Measurements from ENCODE around the gene MYOM3. TPM values are rescaled to one million over a fixed set of nuclear protein-coding genes. Genes with fewer than 3 reads are reported as not detected.

Gene MYOM3
- total RNA-seq, 1 donor from 2014 or later = not detected

GRCh38 chr1:24105368-24106160, 6.4 kb downstream of the MYOM3 start:
- Mint-ChIP-seq H3K4me3 (no peak overlapping the region), H3K9me3 (no peaks in the 10 kb centered on the region), H3K27ac (no peak overlapping the region), H3K4me1 (ENCODE audit: low read depth) (no peaks in the 10 kb centered on the region), H3K36me3 (ENCODE audit: low read depth) (no peaks in the 10 kb centered on the region), H3K27me3 (ENCODE audit: insufficient read depth) (no peaks in the 10 kb centered on the region)
- intact Hi-C loops (cut with micrococcal nuclease) = no loop called here
- no peak for DNase-seq (ENCODE audit: low spot score)

GRCh38 chr1:24104854-24105253, 7.1 kb downstream of the MYOM3 start:
- no peaks in the 10 kb centered on the region for H3K4me1 Mint-ChIP-seq (ENCODE audit: low read depth)
- intact Hi-C loops (cut with micrococcal nuclease) = no loop called here
- no peaks in the 10 kb centered on the region for H3K9me3 Mint-ChIP-seq
- no peak overlapping the region for H3K4me3 Mint-ChIP-seq
- DNase-seq (ENCODE audit: low spot score) = no peak
- H3K27me3 Mint-ChIP-seq (ENCODE audit: insufficient read depth) = no peaks in the 10 kb centered on the region
- no peak overlapping the region for H3K27ac Mint-ChIP-seq
- no peaks in the 10 kb centered on the region for H3K36me3 Mint-ChIP-seq (ENCODE audit: low read depth)

GRCh38 chr1:24103879-24104278, 8.1 kb downstream of the MYOM3 start:
- Mint-ChIP-seq H3K27ac (no peak overlapping the region), H3K9me3 (no peaks in the 10 kb centered on the region), H3K4me3 (no peak overlapping the region), H3K36me3 (ENCODE audit: low read depth) (no peaks in the 10 kb centered on the region), H3K27me3 (ENCODE audit: insufficient read depth) (no peaks in the 10 kb centered on the region), H3K4me1 (ENCODE audit: low read depth) (no peaks in the 10 kb centered on the region)
- intact Hi-C loops (cut with micrococcal nuclease) = no loop called here
- DNase-seq (ENCODE audit: low spot score) = no peak

GRCh38 chr1:24103408-24103807, 8.5 kb downstream of the MYOM3 start:
- H3K9me3 Mint-ChIP-seq = no peaks in the 10 kb centered on the region
- H3K4me3 Mint-ChIP-seq = no peak overlapping the region
- DNase-seq (ENCODE audit: low spot score) = no peak
- H3K27ac Mint-ChIP-seq = no peak overlapping the region
- intact Hi-C loops (cut with micrococcal nuclease) = no loop called here
- H3K4me1 Mint-ChIP-seq (ENCODE audit: low read depth) = no peaks in the 10 kb centered on the region
- H3K27me3 Mint-ChIP-seq (ENCODE audit: insufficient read depth) = no peaks in the 10 kb centered on the region
- no peaks in the 10 kb centered on the region for H3K36me3 Mint-ChIP-seq (ENCODE audit: low read depth)

GRCh38 chr1:24102961-24103360, 9.0 kb downstream of the MYOM3 start:
- H3K9me3 Mint-ChIP-seq = no peaks in the 10 kb centered on the region
- intact Hi-C loops (cut with micrococcal nuclease) = no loop called here
- no peaks in the 10 kb centered on the region for H3K27me3 Mint-ChIP-seq (ENCODE audit: insufficient read depth)
- no peaks in the 10 kb centered on the region for H3K36me3 Mint-ChIP-seq (ENCODE audit: low read depth)
- H3K27ac Mint-ChIP-seq = no peak overlapping the region
- DNase-seq (ENCODE audit: low spot score) = no peak
- H3K4me3 Mint-ChIP-seq = no peak overlapping the region
- no peaks in the 10 kb centered on the region for H3K4me1 Mint-ChIP-seq (ENCODE audit: low read depth)

- H3K9me3 Mint-ChIP-seq = no peaks in the 10 kb centered on the region
- H3K4me1 Mint-ChIP-seq (ENCODE audit: low read depth) = no peaks in the 10 kb centered on the region
- H3K36me3 Mint-ChIP-seq (ENCODE audit: low read depth) = no peaks in the 10 kb centered on the region
- no peaks in the 10 kb centered on the region for H3K27me3 Mint-ChIP-seq (ENCODE audit: insufficient read depth)
- DNase-seq (ENCODE audit: low spot score) = no peak
- no peak overlapping the region for H3K4me3 Mint-ChIP-seq
- H3K27ac Mint-ChIP-seq = no peak overlapping the region
- intact Hi-C loops (cut with micrococcal nuclease) = no loop called here
Observed at GRCh38 chr1:24101796-24102586, 9.9 kb downstream of the MYOM3 start.

- Mint-ChIP-seq H3K27me3 (ENCODE audit: insufficient read depth) (no peaks in the 10 kb centered on the region), H3K36me3 (ENCODE audit: low read depth) (no peaks in the 10 kb centered on the region), H3K27ac (no peak overlapping the region), H3K9me3 (no peaks in the 10 kb centered on the region), H3K4me1 (ENCODE audit: low read depth) (no peaks in the 10 kb centered on the region), H3K4me3 (no peak overlapping the region)
- no peak for DNase-seq (ENCODE audit: low spot score)
- intact Hi-C loops (cut with micrococcal nuclease) = no loop called here
Observed at GRCh38 chr1:24100945-24101737, 10.8 kb downstream of the MYOM3 start.

- H3K27ac Mint-ChIP-seq = no peak overlapping the region
- intact Hi-C loops (cut with micrococcal nuclease) = no loop called here
- no peaks in the 10 kb centered on the region for H3K9me3 Mint-ChIP-seq
- peaks cover 1% of the 10 kb centered on the region for H3K27me3 Mint-ChIP-seq (ENCODE audit: insufficient read depth)
- no peak for DNase-seq (ENCODE audit: low spot score)
- no peaks in the 10 kb centered on the region for H3K4me1 Mint-ChIP-seq (ENCODE audit: low read depth)
- no peak overlapping the region for H3K4me3 Mint-ChIP-seq
- no peaks in the 10 kb centered on the region for H3K36me3 Mint-ChIP-seq (ENCODE audit: low read depth)
Observed at GRCh38 chr1:24098943-24099638, 12.8 kb downstream of the MYOM3 start.

GRCh38 chr1:24098102-24098501, 13.8 kb downstream of the MYOM3 start:
- Mint-ChIP-seq H3K27me3 (ENCODE audit: insufficient read depth) (peaks cover 1% of the 10 kb centered on the region), H3K27ac (no peak overlapping the region)
- intact Hi-C loops (cut with micrococcal nuclease) = no loop called here

GRCh38 chr1:24097663-24098062, 14.3 kb downstream of the MYOM3 start:
- H3K4me3 Mint-ChIP-seq = no peak overlapping the region
- H3K9me3 Mint-ChIP-seq = no peaks in the 10 kb centered on the region

More at GRCh38 chr1:24098102-24098501, 13.8 kb downstream of the MYOM3 start:
- no peak for DNase-seq (ENCODE audit: low spot score)
- Mint-ChIP-seq H3K36me3 (ENCODE audit: low read depth) (no peaks in the 10 kb centered on the region), H3K4me1 (ENCODE audit: low read depth) (no peaks in the 10 kb centered on the region), H3K4me3 (no peak overlapping the region), H3K9me3 (no peaks in the 10 kb centered on the region)

GRCh38 chr1:24096739-24097103, 15.2 kb downstream of the MYOM3 start:
- no peaks in the 10 kb centered on the region for H3K36me3 Mint-ChIP-seq (ENCODE audit: low read depth)
- H3K4me3 Mint-ChIP-seq = no peak overlapping the region

More at GRCh38 chr1:24097663-24098062, 14.3 kb downstream of the MYOM3 start:
- no peak for DNase-seq (ENCODE audit: low spot score)
- intact Hi-C loops (cut with micrococcal nuclease) = no loop called here
- H3K4me1 Mint-ChIP-seq (ENCODE audit: low read depth) = no peaks in the 10 kb centered on the region
- H3K36me3 Mint-ChIP-seq (ENCODE audit: low read depth) = no peaks in the 10 kb centered on the region
- H3K27me3 Mint-ChIP-seq (ENCODE audit: insufficient read depth) = peaks cover 1% of the 10 kb centered on the region
- no peak overlapping the region for H3K27ac Mint-ChIP-seq

GRCh38 chr1:24096009-24096738, 15.8 kb downstream of the MYOM3 start:
- intact Hi-C loops (cut with micrococcal nuclease) = no loop called here
- no peaks in the 10 kb centered on the region for H3K9me3 Mint-ChIP-seq
- no peak for DNase-seq (ENCODE audit: low spot score)
- peaks cover 1% of the 10 kb centered on the region for H3K27me3 Mint-ChIP-seq (ENCODE audit: insufficient read depth)
- no peaks in the 10 kb centered on the region for H3K36me3 Mint-ChIP-seq (ENCODE audit: low read depth)
- no peaks in the 10 kb centered on the region for H3K4me1 Mint-ChIP-seq (ENCODE audit: low read depth)
- no peak overlapping the region for H3K4me3 Mint-ChIP-seq
- H3K27ac Mint-ChIP-seq = no peak overlapping the region

More at GRCh38 chr1:24096739-24097103, 15.2 kb downstream of the MYOM3 start:
- H3K27ac Mint-ChIP-seq = no peak overlapping the region
- peaks cover 1% of the 10 kb centered on the region for H3K27me3 Mint-ChIP-seq (ENCODE audit: insufficient read depth)
- no peaks in the 10 kb centered on the region for H3K9me3 Mint-ChIP-seq
- no peak for DNase-seq (ENCODE audit: low spot score)
- intact Hi-C loops (cut with micrococcal nuclease) = no loop called here
- no peaks in the 10 kb centered on the region for H3K4me1 Mint-ChIP-seq (ENCODE audit: low read depth)

All from activated T-helper 1 cell treated with anti-CD3 and anti-CD28 coated beads, Interleukin-12 subunit alpha, Interleukin-12 subunit beta, Interleukin-2, Interleukin-4 antibody, amounts not matched to agents 30 ng/mL and 10 ng/mL and 1 ng/mL, durations not matched to agents 14 hours and 24 hours and 36 hours (primary cell).